ENCODE results near the gene BIVM. TPM values are rescaled to one million over a fixed set of nuclear protein-coding genes. Genes with fewer than 3 reads are reported as not detected.

BIVM gene
- total RNA-seq, 1 donor from 2014 or later = 16.6 TPM

- no peak for DNase-seq (ENCODE audit: low read depth)
- TF ChIP-seq CTCF (IDR thresholded peaks at IDR 0.05; ENCODE audit: insufficient read depth, low read length, poor library complexity, severe bottlenecking) = no peak
- no peaks in the 10 kb centered on the region for H3K36me3 ChIP-seq (ENCODE audit: control insufficient read depth, insufficient read depth, low read length)
- no peak overlapping the region for H3K4me3 ChIP-seq (ENCODE audit: low read depth, low read length)
- H3K27me3 ChIP-seq (ENCODE audit: control insufficient read depth, insufficient read depth, low read length) = no peaks in the 10 kb centered on the region
Observed at GRCh38 chr13:102793611-102794355, 5.1 kb upstream of the BIVM start.

DNA sequence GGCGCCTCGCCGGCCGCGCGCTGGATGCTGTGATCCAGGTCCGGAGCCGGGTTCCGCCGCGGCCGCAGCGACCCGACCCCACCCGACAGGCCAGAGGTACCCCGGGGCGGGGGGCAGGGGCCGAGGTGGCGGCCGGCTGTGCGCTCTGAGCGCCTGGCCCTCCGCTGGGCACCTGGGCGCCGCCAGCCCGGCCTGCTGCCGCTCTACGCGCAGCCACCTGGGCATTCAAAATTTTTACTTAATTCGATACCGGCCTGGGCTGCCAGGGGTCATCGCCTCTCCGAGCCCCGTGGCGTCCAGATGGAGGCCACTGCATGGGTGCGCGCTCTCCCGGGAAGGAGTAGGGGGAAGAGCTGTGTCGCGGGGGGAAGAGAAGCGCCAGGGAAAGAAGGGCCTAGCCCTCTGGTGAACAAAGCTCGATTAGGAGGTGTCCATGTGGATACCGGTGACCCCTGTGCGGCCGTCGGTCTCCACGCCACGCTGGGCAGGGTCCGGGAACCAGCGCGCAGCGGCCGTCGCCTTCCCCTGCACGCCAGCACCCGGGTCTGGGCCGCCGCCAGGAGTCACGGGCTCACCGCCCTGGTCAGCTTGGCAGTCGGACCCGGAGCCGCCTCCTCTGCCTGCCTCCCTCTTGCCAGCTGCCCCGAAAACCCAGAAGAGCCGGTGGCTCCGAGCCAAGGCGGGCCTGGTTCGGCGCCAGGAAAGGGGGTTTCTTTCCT lies 666 bp downstream of the BIVM start:
- no peak for TF ChIP-seq CTCF (IDR thresholded peaks at IDR 0.05; ENCODE audit: insufficient read depth, low read length, poor library complexity, severe bottlenecking)
- Histone ChIP-seq H3K36me3 (ENCODE audit: control insufficient read depth, insufficient read depth, low read length) (no peaks in the 10 kb centered on the region), H3K27me3 (ENCODE audit: control insufficient read depth, insufficient read depth, low read length) (no peaks in the 10 kb centered on the region), H3K4me3 (ENCODE audit: low read depth, low read length) (peak overlapping the region; percentile 99)
- no peak for DNase-seq (ENCODE audit: low read depth)

DNA sequence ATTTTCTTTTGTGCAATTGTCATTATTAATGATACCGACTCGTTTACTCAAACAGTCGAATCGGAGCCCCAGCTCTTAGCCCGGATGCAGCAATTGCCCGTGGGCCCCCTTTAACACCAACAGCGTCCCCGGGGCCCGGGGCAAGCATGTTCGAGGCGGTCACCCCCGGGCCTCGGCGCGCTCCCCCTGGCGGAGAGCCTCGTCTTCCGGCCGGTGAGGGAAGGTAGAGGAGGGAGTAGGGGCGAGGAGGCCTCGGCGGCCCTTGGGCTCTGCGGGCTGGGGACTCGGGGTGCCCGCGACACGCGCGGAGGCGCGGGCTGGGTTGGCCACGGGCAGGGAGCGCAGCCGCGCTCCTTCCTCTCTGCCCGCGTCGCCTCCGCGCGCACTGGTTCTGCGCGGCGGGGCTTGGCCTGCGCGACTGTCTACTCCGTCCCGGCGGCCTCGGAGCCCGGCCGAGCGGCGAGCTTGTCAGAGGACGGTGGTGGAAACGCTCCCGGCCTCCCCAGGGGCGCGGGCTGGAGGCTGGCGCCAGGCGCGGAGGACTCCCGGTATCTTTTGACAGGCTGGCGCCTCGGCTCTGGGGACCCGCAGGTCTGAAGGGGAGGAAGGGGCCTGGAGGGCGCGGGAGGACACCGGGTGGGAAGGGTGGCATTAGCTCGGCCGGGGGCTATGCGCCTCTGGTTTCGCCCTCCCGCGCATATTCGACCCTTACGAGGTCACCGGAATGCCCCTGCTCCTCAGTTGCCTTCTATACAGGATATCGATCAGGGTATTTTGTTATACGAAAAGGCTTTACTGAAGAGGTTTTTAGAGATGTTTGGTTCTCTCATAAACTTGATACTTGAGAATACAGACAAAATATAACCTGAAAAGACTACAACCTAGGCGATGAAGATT lies 1.5 kb downstream of the BIVM start:
- no peak for DNase-seq (ENCODE audit: low read depth)
- Histone ChIP-seq H3K36me3 (ENCODE audit: control insufficient read depth, insufficient read depth, low read length) (no peaks in the 10 kb centered on the region), H3K4me3 (ENCODE audit: low read depth, low read length) (peak overlapping the region; percentile 99), H3K27me3 (ENCODE audit: control insufficient read depth, insufficient read depth, low read length) (no peaks in the 10 kb centered on the region)
- peak; percentile 77 for TF ChIP-seq CTCF (IDR thresholded peaks at IDR 0.05; ENCODE audit: insufficient read depth, low read length, poor library complexity, severe bottlenecking)

DNA sequence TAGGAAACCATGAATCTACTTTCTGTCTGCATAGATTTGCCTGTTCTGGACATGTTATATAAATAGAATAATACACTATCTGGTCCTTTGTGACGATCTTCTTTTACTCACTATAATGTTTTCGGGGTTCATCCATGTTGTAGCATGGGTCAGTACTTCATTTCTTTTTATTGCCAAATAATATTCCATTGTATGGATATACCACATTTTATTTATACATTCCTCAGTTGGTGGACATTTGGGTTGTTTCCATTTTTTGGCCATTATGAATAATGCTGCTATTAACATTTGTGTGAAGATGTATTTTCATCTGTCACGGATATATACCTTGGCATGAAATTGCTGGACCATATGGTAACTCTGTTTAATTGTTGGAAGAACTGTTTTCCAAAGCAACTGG lies 6.8 kb downstream of the BIVM start:
- no peaks in the 10 kb centered on the region for H3K36me3 ChIP-seq (ENCODE audit: control insufficient read depth, insufficient read depth, low read length)
- no peaks in the 10 kb centered on the region for H3K27me3 ChIP-seq (ENCODE audit: control insufficient read depth, insufficient read depth, low read length)
- no peak overlapping the region for H3K4me3 ChIP-seq (ENCODE audit: low read depth, low read length)
- no peak for DNase-seq (ENCODE audit: low read depth)
- TF ChIP-seq CTCF (IDR thresholded peaks at IDR 0.05; ENCODE audit: insufficient read depth, low read length, poor library complexity, severe bottlenecking) = no peak

GRCh38 chr13:102807699-102808098 lies 8.8 kb downstream of the BIVM start:
- no peak for DNase-seq (ENCODE audit: low read depth)
- no peaks in the 10 kb centered on the region for H3K36me3 ChIP-seq (ENCODE audit: control insufficient read depth, insufficient read depth, low read length)
- no peaks in the 10 kb centered on the region for H3K27me3 ChIP-seq (ENCODE audit: control insufficient read depth, insufficient read depth, low read length)
- H3K4me3 ChIP-seq (ENCODE audit: low read depth, low read length) = no peak overlapping the region
- no peak for TF ChIP-seq CTCF (IDR thresholded peaks at IDR 0.05; ENCODE audit: insufficient read depth, low read length, poor library complexity, severe bottlenecking)
